H9 (cell line): ENCODE results near the gene KCTD6. TPM values are rescaled to one million over a fixed set of nuclear protein-coding genes. Genes with fewer than 3 reads are reported as not detected.

ENCODE experiments used
- DNase-seq: peaks from one replicate; pipeline ENCODE4 v3.0.0-alpha.2; 2017
- H2AFZ ChIP-seq: one replicate; pipeline ENCODE4 v1.6.1; 2013; ENCODE audit warnings: mild to moderate bottlenecking, low read length, control low read depth, moderate library complexity
- H2AK5ac ChIP-seq: 2 replicates; pipeline ENCODE4 v1.6.1; 2013; ENCODE audit warnings: low read length, control low read depth, mixed read lengths; ENCODE audit not compliant: insufficient read length
- H2BK120ac ChIP-seq: one replicate; pipeline ENCODE4 v1.6.1; 2013; ENCODE audit warnings: low read depth, mild to moderate bottlenecking, low read length, control low read depth, inconsistent platforms; ENCODE audit not compliant: poor library complexity, severe bottlenecking
- H2BK12ac ChIP-seq: 2 replicates; pipeline ENCODE4 v1.6.1; 2013; ENCODE audit warnings: low read length, control low read depth, mixed read lengths, low read depth; ENCODE audit not compliant: insufficient read length
- H2BK15ac ChIP-seq: 2 replicates; pipeline ENCODE4 v1.6.1; 2013; ENCODE audit warnings: low read depth, low read length, control low read depth
- H2BK20ac ChIP-seq: one replicate; pipeline ENCODE4 v1.6.1; 2013; ENCODE audit warnings: low read depth, mild to moderate bottlenecking, low read length, control low read depth, inconsistent platforms; ENCODE audit not compliant: poor library complexity, severe bottlenecking
- H2BK5ac ChIP-seq: 2 replicates; pipeline ENCODE4 v1.6.1; 2013; ENCODE audit warnings: low read length, control low read depth, mixed read lengths; ENCODE audit not compliant: insufficient read length
- H3K14ac ChIP-seq: 2 replicates; pipeline ENCODE4 v1.6.1; 2013; ENCODE audit warnings: low read length, control low read depth; ENCODE audit not compliant: insufficient read depth
- H3K18ac ChIP-seq: 2 replicates; pipeline ENCODE4 v1.6.1; 2013; ENCODE audit warnings: low read depth, mild to moderate bottlenecking, mixed read lengths, low read length, control low read depth; ENCODE audit not compliant: insufficient read length
- H3K23ac ChIP-seq: 2 replicates; pipeline ENCODE4 v1.6.1; 2013; ENCODE audit warnings: low read length, control low read depth, mixed read lengths, low read depth; ENCODE audit not compliant: insufficient read length
- H3K23me2 ChIP-seq: 2 replicates; pipeline ENCODE4 v1.6.1; 2013; ENCODE audit warnings: low read depth, mild to moderate bottlenecking, mixed read lengths, low read length, control low read depth; ENCODE audit not compliant: insufficient read length, poor library complexity, severe bottlenecking
- H3K27ac ChIP-seq: 2 replicates; pipeline ENCODE4 v1.5.1; 2013; ENCODE audit warnings: low read length, control low read depth, mixed read lengths, low read depth; ENCODE audit not compliant: insufficient read length
- H3K27me3 ChIP-seq: 2 replicates; pipeline ENCODE4 v1.6.1; 2013; ENCODE audit warnings: low read length, control low read depth, inconsistent platforms; ENCODE audit not compliant: insufficient read depth
- H3K4ac ChIP-seq: 2 replicates; pipeline ENCODE4 v1.6.1; 2013; ENCODE audit warnings: low read depth, mild to moderate bottlenecking, control low read depth, inconsistent platforms, low read length, moderate library complexity
- H3K4me1 ChIP-seq: 2 replicates; pipeline ENCODE4 v1.6.1; 2013; ENCODE audit warnings: low read length, control low read depth, inconsistent platforms; ENCODE audit not compliant: insufficient read depth
- H3K4me2 ChIP-seq: 2 replicates; pipeline ENCODE4 v1.6.1; 2013; ENCODE audit warnings: low read length, control low read depth, mixed read lengths; ENCODE audit not compliant: insufficient read length, insufficient read depth
- H3K56ac ChIP-seq: 2 replicates; pipeline ENCODE4 v1.6.1; 2013; ENCODE audit warnings: low read depth, mild to moderate bottlenecking, mixed read lengths, low read length, control low read depth; ENCODE audit not compliant: insufficient read length
- H3K79me1 ChIP-seq: 2 replicates; pipeline ENCODE4 v1.6.1; 2013; ENCODE audit warnings: low read depth, mild to moderate bottlenecking, moderate library complexity, low read length, control low read depth, inconsistent platforms; ENCODE audit not compliant: insufficient read depth, poor library complexity, severe bottlenecking
- H3K79me2 ChIP-seq: 2 replicates; pipeline ENCODE4 v1.6.1; 2013; ENCODE audit warnings: low read length, control low read depth, inconsistent platforms; ENCODE audit not compliant: insufficient read depth
- H3K9ac ChIP-seq: 2 replicates; pipeline ENCODE4 v1.6.1; 2013; ENCODE audit warnings: low read length, control low read depth, mixed read lengths; ENCODE audit not compliant: insufficient read length; ENCODE audit errors: extremely low read depth
- H3K9me3 ChIP-seq: one replicate; pipeline ENCODE4 v1.6.1; 2013; ENCODE audit warnings: low read depth, low read length, inconsistent platforms; ENCODE audit not compliant: control insufficient read depth
- H3T11ph ChIP-seq: one replicate; pipeline ENCODE4 v1.6.1; 2013; ENCODE audit warnings: mild to moderate bottlenecking, low read length, control low read depth, inconsistent platforms
- H4K20me1 ChIP-seq: one replicate; pipeline ENCODE4 v1.6.1; 2013; ENCODE audit not compliant: control insufficient read depth, insufficient read length, insufficient read depth
- H4K5ac ChIP-seq: 2 replicates; pipeline ENCODE4 v1.6.1; 2013; ENCODE audit warnings: low read depth, mild to moderate bottlenecking, mixed read lengths, low read length, control low read depth; ENCODE audit not compliant: insufficient read length
- H4K8ac ChIP-seq: replicated peaks from 2 replicates; pipeline ENCODE4 v1.6.1; 2013; ENCODE audit warnings: low read length, control low read depth, mixed read lengths, low read depth; ENCODE audit not compliant: insufficient read length
- H4K91ac ChIP-seq: 2 replicates; pipeline ENCODE4 v1.6.1; 2013; ENCODE audit warnings: low read depth, mild to moderate bottlenecking, moderate library complexity, mixed read lengths, low read length, control low read depth; ENCODE audit not compliant: insufficient read length
- H3K27ac Mint-ChIP-seq, 3 experiments: 2 replicates in 2 of 3; 3 replicates in 1 of 3; pipeline ENCODE4 v1.8.0; 2020 to 2021; ENCODE audit warnings: mixed read lengths in 3 of 3, mild to moderate bottlenecking in 1 of 3, moderate library complexity in 1 of 3
- H3K27me3 Mint-ChIP-seq: 2 replicates; pipeline ENCODE4 v1.8.0; 2021; ENCODE audit warnings: low read depth, mild to moderate bottlenecking, moderate library complexity, mixed read lengths
- H3K36me3 Mint-ChIP-seq, 3 experiments: 2 replicates in 2 of 3; 3 replicates in 1 of 3; pipeline ENCODE4 v1.8.0; 2020 to 2021; ENCODE audit warnings: low read depth in 3 of 3, mixed read lengths in 3 of 3; ENCODE audit not compliant: insufficient read depth in 1 of 3
- H3K4me1 Mint-ChIP-seq, 2 experiments: 2 replicates each; pipeline ENCODE4 v1.8.0; 2020; ENCODE audit warnings: mixed read lengths in 2 of 2
- H3K4me3 Mint-ChIP-seq, 2 experiments: 2 replicates in 1 of 2; 3 replicates in 1 of 2; pipeline ENCODE4 v1.8.0; 2020 to 2021; ENCODE audit warnings: mild to moderate bottlenecking in 2 of 2, mixed read lengths in 2 of 2, moderate library complexity in 1 of 2
- H3K9me3 Mint-ChIP-seq, 2 experiments: 2 replicates in 1 of 2; 3 replicates in 1 of 2; pipeline ENCODE4 v1.8.0; 2020; ENCODE audit warnings: mild to moderate bottlenecking in 2 of 2, mixed read lengths in 2 of 2, moderate library complexity in 1 of 2
- CTCF ChIP-seq: fragments of 200-600 bp; sonication (generic); conservative IDR thresholded peaks from 3 replicates; pipeline ENCODE4 v1.8.0; 2021; ENCODE audit warnings: antibody characterized with exemption, mild to moderate bottlenecking
- WGBS: extraction: QIAGEN DNeasy Blood & Tissue Kit; methylation state at CpG from one replicate; pipeline ENCODE4 v1.1.7; 2013; ENCODE audit warnings: missing lambda C conversion rate, low lambda C conversion rate, mixed read lengths; ENCODE audit not compliant: insufficient read length; ENCODE audit errors: extremely low coverage; 5-methylcytosine and 5-hydroxymethylcytosine counted together
- total RNA-seq: library from RNA; stranded (reverse); gene quantifications from 2 replicates; pipeline ENCODE4 v1.2.1, GENCODE V29; 2021

Gene KCTD6
- total RNA-seq, 1 experiment from 2014 or later = 14.2 TPM

GRCh38 chr3:58478781-58479180 lies 13.1 kb upstream of the KCTD6 start:
- Histone ChIP-seq H2BK12ac (no peak overlapping the region), H4K5ac (no peak overlapping the region), H3K79me1 (no peaks in the 10 kb centered on the region), H2BK5ac (no peak overlapping the region), H3K4me2 (no peak overlapping the region), H3K27ac (no peak overlapping the region), H3K14ac (no peak overlapping the region), H3T11ph (no peak overlapping the region), H2BK120ac (no peak overlapping the region), H3K23me2 (no peaks in the 10 kb centered on the region), H2BK15ac (no peak overlapping the region), H3K27me3 (no peaks in the 10 kb centered on the region), H2AFZ (no peak overlapping the region), H4K91ac (no peak overlapping the region), H3K4ac (no peak overlapping the region), H4K8ac (no peak overlapping the region), H4K20me1 (no peaks in the 10 kb centered on the region), H3K56ac (no peak overlapping the region), H2BK20ac (no peak overlapping the region), H3K4me1 (no peaks in the 10 kb centered on the region), H3K79me2 (no peaks in the 10 kb centered on the region), H3K23ac (no peak overlapping the region), H3K9ac (no peak overlapping the region), H3K9me3 (no peaks in the 10 kb centered on the region), H3K18ac (no peak overlapping the region), H2AK5ac (no peak overlapping the region)
- Mint-ChIP-seq H3K36me3 (peaks cover 0 to 3% (median 0%) of the 10 kb centered on the region in 3 experiments; a peak in 3 of 7 replicates), H3K4me3 (no peak overlapping the region), H3K27me3 (no peaks in the 10 kb centered on the region; the same call in none of the 2 replicates), H3K27ac (no peak overlapping the region), H3K9me3 (peaks cover 0 to 9% of the 10 kb centered on the region in 2 experiments; a peak in 4 of 5 replicates), H3K4me1 (peaks cover under 1 to 4% of the 10 kb centered on the region in 2 experiments; a peak in 3 of 4 replicates)
- TF ChIP-seq CTCF = no peak
- no CpG with 5 or more reads among the region's 2 CpGs for WGBS
- no peak for DNase-seq
